Progenitor cell of endocrine pancreas (in vitro differentiated cells): Measurements from ENCODE around the gene EEF2K. TPM values are rescaled to one million over a fixed set of nuclear protein-coding genes. Genes with fewer than 3 reads are reported as not detected.

ENCODE experiments used
- DNase-seq: peaks from one replicate; pipeline ENCODE4 v3.0.0; 2021; ENCODE audit warnings: low spot score; ENCODE audit not compliant: unreplicated experiment
- H3K27ac Mint-ChIP-seq: 2 replicates; pipeline ENCODE4 v1.8.0; 2021; ENCODE audit warnings: mild to moderate bottlenecking, moderate library complexity, mixed read lengths
- H3K27me3 Mint-ChIP-seq: 2 replicates; pipeline ENCODE4 v1.8.0; 2021; ENCODE audit warnings: mixed read lengths
- H3K36me3 Mint-ChIP-seq: 2 replicates; pipeline ENCODE4 v1.8.0; 2022; ENCODE audit warnings: mixed read lengths; ENCODE audit not compliant: insufficient read depth
- H3K4me1 Mint-ChIP-seq: 2 replicates; pipeline ENCODE4 v1.8.0; 2021; ENCODE audit warnings: low read depth, mixed read lengths
- H3K4me3 Mint-ChIP-seq: 2 replicates; pipeline ENCODE4 v1.8.0; 2021; ENCODE audit warnings: low read depth, mild to moderate bottlenecking, moderate library complexity, mixed read lengths
- H3K9me3 Mint-ChIP-seq: 2 replicates; pipeline ENCODE4 v1.8.0; 2021; ENCODE audit warnings: low read depth, mixed read lengths
- total RNA-seq: library from RNA; stranded (reverse); gene quantifications from 2 replicates; pipeline ENCODE4 v1.2.1, GENCODE V29; 2021
- TF ChIP-seq, protein P1 (sequence below): fragments of 200-600 bp; sonication (generic); IDR thresholded peaks from one replicate; pipeline ENCODE4 v1.5.0; 2021; ENCODE audit warnings: antibody characterized with exemption, mild to moderate bottlenecking; ENCODE audit not compliant: unreplicated experiment

The EEF2K gene
- total RNA-seq, 1 donor from 2014 or later, result 15.4 TPM

- H3K9me3 Mint-ChIP-seq, result no peaks in the 10 kb centered on the region
- no peak for DNase-seq
- TF ChIP-seq, protein P1, sequence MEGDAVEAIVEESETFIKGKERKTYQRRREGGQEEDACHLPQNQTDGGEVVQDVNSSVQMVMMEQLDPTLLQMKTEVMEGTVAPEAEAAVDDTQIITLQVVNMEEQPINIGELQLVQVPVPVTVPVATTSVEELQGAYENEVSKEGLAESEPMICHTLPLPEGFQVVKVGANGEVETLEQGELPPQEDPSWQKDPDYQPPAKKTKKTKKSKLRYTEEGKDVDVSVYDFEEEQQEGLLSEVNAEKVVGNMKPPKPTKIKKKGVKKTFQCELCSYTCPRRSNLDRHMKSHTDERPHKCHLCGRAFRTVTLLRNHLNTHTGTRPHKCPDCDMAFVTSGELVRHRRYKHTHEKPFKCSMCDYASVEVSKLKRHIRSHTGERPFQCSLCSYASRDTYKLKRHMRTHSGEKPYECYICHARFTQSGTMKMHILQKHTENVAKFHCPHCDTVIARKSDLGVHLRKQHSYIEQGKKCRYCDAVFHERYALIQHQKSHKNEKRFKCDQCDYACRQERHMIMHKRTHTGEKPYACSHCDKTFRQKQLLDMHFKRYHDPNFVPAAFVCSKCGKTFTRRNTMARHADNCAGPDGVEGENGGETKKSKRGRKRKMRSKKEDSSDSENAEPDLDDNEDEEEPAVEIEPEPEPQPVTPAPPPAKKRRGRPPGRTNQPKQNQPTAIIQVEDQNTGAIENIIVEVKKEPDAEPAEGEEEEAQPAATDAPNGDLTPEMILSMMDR, result no peak
- H3K36me3 Mint-ChIP-seq, result no peaks in the 10 kb centered on the region
- no peak overlapping the region for H3K4me3 Mint-ChIP-seq
- no peaks in the 10 kb centered on the region for H3K4me1 Mint-ChIP-seq
- H3K27ac Mint-ChIP-seq, result no peak overlapping the region
- peaks cover 10% of the 10 kb centered on the region for H3K27me3 Mint-ChIP-seq
Observed at GRCh38 chr16:22177968-22178930, 27.8 kb upstream of the EEF2K start.

- TF ChIP-seq, protein P1, result no peak
- Mint-ChIP-seq H3K9me3 (no peaks in the 10 kb centered on the region), H3K27me3 (peaks cover 10% of the 10 kb centered on the region)
Observed at GRCh38 chr16:22181426-22181825, 24.7 kb upstream of the EEF2K start.

DNA sequence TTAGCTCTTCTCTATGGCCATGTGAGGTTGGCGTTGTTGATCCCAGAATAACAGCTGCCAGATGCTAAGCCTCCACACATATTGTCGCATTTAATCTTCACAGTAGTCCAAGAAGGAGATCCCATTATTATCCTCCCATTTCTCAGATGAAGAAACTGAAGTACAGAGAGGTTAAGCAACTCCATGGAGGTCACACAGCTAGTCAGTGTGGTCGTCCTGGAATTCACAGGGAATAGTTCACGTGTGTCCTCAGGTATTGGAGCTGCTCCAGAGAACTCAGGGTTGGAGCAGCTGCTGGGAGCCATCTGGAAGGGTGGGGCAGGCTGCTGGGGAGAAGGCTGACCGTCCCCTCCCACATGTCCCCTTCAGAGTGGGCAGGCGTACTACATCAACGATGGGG, 24.2 kb upstream of the EEF2K start:
- peaks cover 10% of the 10 kb centered on the region for H3K27me3 Mint-ChIP-seq
- no peak overlapping the region for H3K4me3 Mint-ChIP-seq
- no peak overlapping the region for H3K27ac Mint-ChIP-seq
- TF ChIP-seq, protein P1, result no peak
- H3K4me1 Mint-ChIP-seq, result no peaks in the 10 kb centered on the region
- H3K36me3 Mint-ChIP-seq, result no peaks in the 10 kb centered on the region
- no peaks in the 10 kb centered on the region for H3K9me3 Mint-ChIP-seq
- DNase-seq, result no peak

More at GRCh38 chr16:22181426-22181825, 24.7 kb upstream of the EEF2K start:
- Mint-ChIP-seq H3K36me3 (no peaks in the 10 kb centered on the region), H3K4me3 (no peak overlapping the region), H3K4me1 (no peaks in the 10 kb centered on the region), H3K27ac (no peak overlapping the region)
- no peak for DNase-seq

DNA sequence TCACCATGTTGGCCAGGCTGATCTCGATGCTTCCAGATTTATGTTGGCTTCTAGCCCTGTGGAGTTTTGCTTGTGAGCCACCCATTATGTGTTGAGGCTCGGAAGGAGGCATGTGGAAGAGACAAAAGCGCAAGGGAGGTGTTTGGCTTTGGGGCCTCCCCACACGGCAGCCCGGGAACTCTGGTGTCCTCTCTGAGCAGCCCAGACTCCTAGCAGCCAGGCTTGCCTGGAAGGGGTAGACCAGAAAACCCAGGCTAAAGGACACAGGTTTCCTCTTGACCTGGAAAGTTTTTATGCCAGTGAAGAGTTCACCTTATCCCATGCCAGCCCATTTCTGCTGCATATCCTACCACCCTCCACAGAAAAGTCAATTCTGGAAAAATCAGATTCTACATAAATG, 22.7 kb upstream of the EEF2K start:
- no peak for DNase-seq
- Mint-ChIP-seq H3K27ac (no peak overlapping the region), H3K4me3 (no peak overlapping the region), H3K36me3 (no peaks in the 10 kb centered on the region), H3K9me3 (no peaks in the 10 kb centered on the region), H3K27me3 (peaks cover 10% of the 10 kb centered on the region), H3K4me1 (no peaks in the 10 kb centered on the region)
- TF ChIP-seq, protein P1, result no peak

GRCh38 chr16:22183901-22184614, 22.0 kb upstream of the EEF2K start:
- H3K4me3 Mint-ChIP-seq, result no peak overlapping the region
- DNase-seq, result no peak
- TF ChIP-seq, protein P1, result peak; percentile 22
- no peak overlapping the region for H3K27ac Mint-ChIP-seq
- no peaks in the 10 kb centered on the region for H3K36me3 Mint-ChIP-seq
- H3K27me3 Mint-ChIP-seq, result peaks cover 13% of the 10 kb centered on the region
- peaks cover 2% of the 10 kb centered on the region for H3K4me1 Mint-ChIP-seq
- H3K9me3 Mint-ChIP-seq, result no peaks in the 10 kb centered on the region
